ENCODE measurements around the gene RASAL2. TPM values are rescaled to one million over a fixed set of nuclear protein-coding genes. Genes with fewer than 3 reads are reported as not detected.

Gene RASAL2
- total and polyA plus RNA-seq, 2 of the 13 experiments (the other 11 are each of a cell fraction or from before 2014, with no cell fraction given) = 5.4 to 5.9 TPM

GRCh38 chr1:178382372-178382771, 288.5 kb downstream of the RASAL2 start:
- H3K27me3 ChIP-seq (ENCODE audit: control insufficient read depth in 1 of 2, insufficient read depth in 2 of 2, low read length in 2 of 2) = no peaks in the 10 kb centered on the region
- POLR2A ChIA-PET = no interaction called here
- H3K4me1 ChIP-seq (ENCODE audit: insufficient read depth, low read length) = no peaks in the 10 kb centered on the region
- no peak overlapping the region for H2AFZ ChIP-seq (ENCODE audit: low read length)
- in situ Hi-C loops (cut with HindIII; ENCODE audit: extremely low pct_ligation_motif_present, low pct_unique_long_range_greater_than_20kb) = no loop called here
- CTCF ChIA-PET (ENCODE audit: low intra/inter-chr PET ratio, low total read pairs) = no interaction called here
- H3K36me3 ChIP-seq (replicated peaks in 1 of 2; ENCODE audit: control insufficient read depth in 1 of 2, insufficient read depth in 2 of 2, low read length in 2 of 2) = no peaks in the 10 kb centered on the region
- no peak overlapping the region for H3K27ac ChIP-seq (ENCODE audit: extremely low read length, insufficient read depth, low read length)
- no peak for FAIRE-seq
- WGBS (ENCODE audit: low lambda C conversion rate) = 100% methylated on average over 1 of the region's 1 CpG
- no peaks in the 10 kb centered on the region for H3K9me3 ChIP-seq (ENCODE audit: low read length)
- no TSS peak for BruUV-seq (replicated peaks)
- intact Hi-C loops (cut with micrococcal nuclease; ENCODE audit: unreplicated experiment) = no loop called here
- no peak for ATAC-seq
- no peak for DNase-seq (ENCODE audit: low spot score)
- no peak overlapping the region for H3K4me2 ChIP-seq (ENCODE audit: low read depth, low read length)
- no peak overlapping the region for H3K9ac ChIP-seq (ENCODE audit: insufficient read depth, low read depth, low read length)
- no peaks in the 10 kb centered on the region for H3K79me2 ChIP-seq (ENCODE audit: insufficient read depth, low read length)
- no peaks in the 10 kb centered on the region for H4K20me1 ChIP-seq (ENCODE audit: insufficient read depth, low read length)
- TF ChIP-seq THAP11 (CRISPR knock-in tag; IDR thresholded peaks at IDR 0.05) (no peak), HOMEZ (CRISPR knock-in tag; IDR thresholded peaks at IDR 0.05; ENCODE audit: low read depth) (no peak), ZNF790 (CRISPR knock-in tag; IDR thresholded peaks at IDR 0.05; ENCODE audit: borderline replicate concordance) (no peak)
- H3K4me3 ChIP-seq (replicated peaks in 1 of 3; ENCODE audit: insufficient read depth in 1 of 3, low read depth in 2 of 3, low read length in 3 of 3) = no peak overlapping the region

- no peak overlapping the region for H3K4me2 ChIP-seq (ENCODE audit: low read depth, low read length)
- H3K9ac ChIP-seq (ENCODE audit: insufficient read depth, low read depth, low read length) = no peak overlapping the region
- no peak for DNase-seq (ENCODE audit: low spot score)
- no peak overlapping the region for H3K27ac ChIP-seq (ENCODE audit: extremely low read length, insufficient read depth, low read length)
- ChIA-PET POLR2A (no interaction called here), CTCF (ENCODE audit: low intra/inter-chr PET ratio, low total read pairs) (no interaction called here)
- H3K9me3 ChIP-seq (ENCODE audit: low read length) = no peaks in the 10 kb centered on the region
- H3K4me1 ChIP-seq (ENCODE audit: insufficient read depth, low read length) = no peaks in the 10 kb centered on the region
- no peak for FAIRE-seq
- no TSS peak for BruUV-seq (replicated peaks)
- no peaks in the 10 kb centered on the region for H3K27me3 ChIP-seq (ENCODE audit: control insufficient read depth in 1 of 2, insufficient read depth in 2 of 2, low read length in 2 of 2)
- H3K79me2 ChIP-seq (ENCODE audit: insufficient read depth, low read length) = no peaks in the 10 kb centered on the region
- in situ Hi-C loops (cut with HindIII; ENCODE audit: extremely low pct_ligation_motif_present, low pct_unique_long_range_greater_than_20kb) (no loop called here), intact Hi-C loops (cut with micrococcal nuclease; ENCODE audit: unreplicated experiment) (no loop called here)
- H3K36me3 ChIP-seq (replicated peaks in 1 of 2; ENCODE audit: control insufficient read depth in 1 of 2, insufficient read depth in 2 of 2, low read length in 2 of 2) = no peaks in the 10 kb centered on the region
- no peak for ATAC-seq
- 97% methylated on average over 1 of the region's 1 CpG for WGBS (ENCODE audit: low lambda C conversion rate)
- no peak overlapping the region for H3K4me3 ChIP-seq (replicated peaks in 1 of 3; ENCODE audit: insufficient read depth in 1 of 3, low read depth in 2 of 3, low read length in 3 of 3)
- no peaks in the 10 kb centered on the region for H4K20me1 ChIP-seq (ENCODE audit: insufficient read depth, low read length)
- no peak overlapping the region for H2AFZ ChIP-seq (ENCODE audit: low read length)
- TF ChIP-seq RAD21 (CRISPR knock-in tag; IDR thresholded peaks at IDR 0.05) = no peak
- no peak for TF ChIP-seq EEA1 (CRISPR knock-in tag; IDR thresholded peaks at IDR 0.05; ENCODE audit: borderline replicate concordance)
- no peak for TF ChIP-seq HOXD1 (CRISPR knock-in tag; IDR thresholded peaks at IDR 0.05)
- TF ChIP-seq ZNF792 (CRISPR knock-in tag; IDR thresholded peaks at IDR 0.05) = no peak
Measured at GRCh38 chr1:178385662-178386061, 291.8 kb downstream of the RASAL2 start.

All from HepG2 (cell line).